HepG2 (cell line): ENCODE data around the gene ARCN1. TPM values are rescaled to one million over a fixed set of nuclear protein-coding genes. Genes with fewer than 3 reads are reported as not detected.

Source experiments
- ATAC-seq: fragments of 200-7000 bp; cut with Tn5 transposase; 3 replicates; pipeline ENCODE4 v1.9.1; 2020; ENCODE audit warnings: mild to moderate bottlenecking, moderate library complexity
- BruUV-seq: library from RNA; stranded (reverse); fragments of 400-500 nt; replicated peaks from 2 replicates; lab custom pipeline; 2021; lab: Mats Ljungman, UMichigan
- CTCF ChIA-PET: fragments of 300-600 bp; formaldehyde crosslinking; extraction: SDS; loops from one replicate; lab custom pipeline; 2021; ENCODE audit warnings: low total read pairs, inconsistent platforms, low intra/inter-chr PET ratio; lab: Yijun Ruan, JAX
- POLR2A ChIA-PET: fragments of 350-600 bp; sonication (Branson Sonifier 250); formaldehyde crosslinking; loops from one replicate; lab custom pipeline; 2020; ENCODE audit warnings: antibody characterized with exemption, inconsistent platforms; lab: Yijun Ruan, JAX
- DNase-seq: peaks from one replicate; pipeline ENCODE4 v3.0.0-alpha.2; 2015; ENCODE audit warnings: low spot score
- FAIRE-seq: peaks from 3 replicates; lab custom pipeline; 2011; peaks lifted over from hg19 to GRCh38; lab: Jason Lieb, UNC
- H2AFZ ChIP-seq: one replicate; pipeline ENCODE4 v1.6.1; 2011; ENCODE audit warnings: low read length, inconsistent platforms
- H3K27ac ChIP-seq: fragments of 300-600 bp; 3 replicates; pipeline ENCODE4 v1.8.0; 2011; ENCODE audit warnings: mixed run types, mild to moderate bottlenecking, mixed read lengths, low read length, inconsistent platforms; ENCODE audit not compliant: insufficient read depth; ENCODE audit errors: extremely low read length
- H3K27me3 ChIP-seq, 2 experiments: fragments of 200-600 bp in 1 of 2; 2 replicates in 1 of 2; 3 replicates in 1 of 2; pipeline versions ENCODE4 v1.6.0 to v1.8.0; 2011; ENCODE audit warnings: low read length in 2 of 2, mild to moderate bottlenecking in 2 of 2, moderate library complexity in 2 of 2, inconsistent platforms in 1 of 2; ENCODE audit not compliant: insufficient read depth in 2 of 2, control insufficient read depth in 1 of 2
- H3K36me3 ChIP-seq, 2 experiments: fragments of 200-600 bp in 1 of 2; replicated peaks in 1 of 2; 2 replicates in 1 of 2; 3 replicates in 1 of 2; pipeline versions ENCODE4 v1.5.1 to v1.8.0; 2011; ENCODE audit warnings: low read length in 2 of 2, inconsistent platforms in 1 of 2; ENCODE audit not compliant: insufficient read depth in 2 of 2, control insufficient read depth in 1 of 2
- H3K4me1 ChIP-seq: 2 replicates; pipeline ENCODE4 v1.5.1; 2012; ENCODE audit warnings: low read length, inconsistent platforms; ENCODE audit not compliant: insufficient read depth
- H3K4me2 ChIP-seq: 2 replicates; pipeline ENCODE4 v1.6.0; 2011; ENCODE audit warnings: low read depth, low read length, inconsistent platforms
- H3K4me3 ChIP-seq, 3 experiments: fragments of 200-600 bp in 1 of 3; sonication (generic), shearing (Covaris generic) in 1 of 3; replicated peaks in 1 of 3; 2 replicates each; pipeline ENCODE4 v1.5.1; 2011 to 2016; ENCODE audit warnings: low read length in 3 of 3, inconsistent platforms in 2 of 3, low read depth in 2 of 3, mild to moderate bottlenecking in 2 of 3, control low read depth in 1 of 3, mixed read lengths in 1 of 3; ENCODE audit not compliant: insufficient read depth in 1 of 3
- H3K79me2 ChIP-seq: one replicate; pipeline ENCODE4 v1.6.1; 2011; ENCODE audit warnings: low read length, inconsistent platforms; ENCODE audit not compliant: insufficient read depth
- H3K9ac ChIP-seq: 2 replicates; pipeline ENCODE4 v1.6.0; 2011; ENCODE audit warnings: mild to moderate bottlenecking, low read depth, low read length, inconsistent platforms; ENCODE audit not compliant: insufficient read depth
- H3K9me3 ChIP-seq: 2 replicates; pipeline ENCODE4 v1.5.1; 2012; ENCODE audit warnings: mild to moderate bottlenecking, low read length
- H4K20me1 ChIP-seq: 2 replicates; pipeline ENCODE4 v1.6.0; 2011; ENCODE audit warnings: inconsistent platforms, mild to moderate bottlenecking, low read length, moderate library complexity; ENCODE audit not compliant: insufficient read depth
- NR2F2 ChIP-seq: IDR thresholded peaks from 2 replicates; pipeline ENCODE4 v1.6.1; 2012; ENCODE audit warnings: low read depth, inconsistent platforms, borderline replicate concordance
- ZNF136 ChIP-seq: sonication (generic); formaldehyde crosslinking; IDR thresholded peaks from 2 replicates; pipeline ENCODE4 v1.8.1; 2022; ENCODE audit warnings: low read depth, mild to moderate bottlenecking, moderate library complexity, missing genetic modification reagents
- ZNF768 ChIP-seq: sonication (generic); formaldehyde crosslinking; IDR thresholded peaks from 2 replicates; pipeline ENCODE4 v1.4.0; 2020; ENCODE audit warnings: missing genetic modification reagents
- ZNF776 ChIP-seq: sonication (generic); formaldehyde crosslinking; IDR thresholded peaks from 2 replicates; pipeline ENCODE4 v1.4.0; 2020; ENCODE audit warnings: mild to moderate bottlenecking, missing genetic modification reagents
- WGBS: methylation state at CpG from one replicate; pipeline ENCODE4 v1.1.6; 2017; ENCODE audit warnings: low lambda C conversion rate; 5-methylcytosine and 5-hydroxymethylcytosine counted together
- in situ Hi-C: cut with HindIII; loops from 2 replicates; pipeline ENCODE4 v1.10.0; 2017; ENCODE audit warnings: low pct_unique_long_range_greater_than_20kb; ENCODE audit not compliant: extremely low pct_ligation_motif_present
- intact Hi-C: fragments of 100-400 bp; cut with micrococcal nuclease; formaldehyde crosslinking; loops from one replicate; pipeline ENCODE4 v1.10.0; 2022; ENCODE audit not compliant: unreplicated experiment
- polyA plus RNA-seq, 8 experiments: library from polyadenylated mRNA; depleted of rRNA in 3 of 8; stranded (reverse) in 7 of 8; unstranded in 1 of 8; fragments of >200 nt; fragmentation: Illumina TruSeq in 4 of 8; extraction: Trizol in 4 of 8; gene quantifications; 2 replicates each; pipeline versions ENCODE4 v1.2.1 to v1.2.3, GENCODE V29; 2011 to 2016; ENCODE audit warnings: low read depth in 4 of 8, missing spikeins in 1 of 8, mixed read lengths in 1 of 8; ENCODE audit not compliant: insufficient read depth in 1 of 8
- total RNA-seq, 5 experiments: library from RNA; depleted of rRNA; stranded (reverse); fragments of >200 nt; fragmentation: Illumina TruSeq; extraction: Trizol; gene quantifications; 2 replicates each; pipeline ENCODE4 v1.2.3, GENCODE V29; 2016; ENCODE audit warnings: low read depth in 1 of 5
- TF ChIP-seq, protein P1 (sequence below): IDR thresholded peaks from 2 replicates; pipeline ENCODE4 v1.6.1; 2016; ENCODE audit warnings: low read depth, control low read depth

ARCN1 gene
- total and polyA plus RNA-seq, 2 of the 13 experiments (the other 11 are each of a cell fraction or from before 2014, with no cell fraction given) = 148 to 200 TPM

- in situ Hi-C loops = no loop called here
- TF ChIP-seq NR2F2 (no peak), ZNF136 (CRISPR knock-in tag) (no peak)
- TF ChIP-seq, all 625 proteins: peak for 0
- no peaks in the 10 kb centered on the region for H4K20me1 ChIP-seq
- H3K36me3 ChIP-seq = peaks cover 14 to 22% of the 10 kb centered on the region in 2 experiments; a peak in 4 of 5 replicates
- no TSS peak for BruUV-seq
- ATAC-seq = no peak
- intact Hi-C loops = no loop called here
- no peaks in the 10 kb centered on the region for H3K79me2 ChIP-seq
- no peak overlapping the region for H2AFZ ChIP-seq
- CTCF ChIA-PET = no interaction called here
- H3K27me3 ChIP-seq = no peaks in the 10 kb centered on the region
- peaks cover 3% of the 10 kb centered on the region for H3K4me1 ChIP-seq
- H3K4me3 ChIP-seq = no peak overlapping the region
- H3K9ac ChIP-seq = no peak overlapping the region
- no peak overlapping the region for H3K4me2 ChIP-seq
- H3K27ac ChIP-seq = no peak overlapping the region
- WGBS = 90% methylated on average over 12 of the region's 13 CpGs
- H3K9me3 ChIP-seq = no peaks in the 10 kb centered on the region
- no peak for FAIRE-seq
- POLR2A ChIA-PET = interaction anchor here (1.3 kb wide), 1 partner anchor 8 kb away, joined by 5 read pairs; no protein-coding TSS in a partner anchor
- no peak for DNase-seq
Measured at GRCh38 chr11:118628432-118628831, 56.2 kb downstream of the ARCN1 start.

- Histone ChIP-seq H4K20me1 (no peaks in the 10 kb centered on the region), H3K36me3 (peaks cover 14 to 22% of the 10 kb centered on the region in 2 experiments; a peak in 4 of 5 replicates), H2AFZ (no peak overlapping the region), H3K9ac (no peak overlapping the region), H3K27ac (no peak overlapping the region), H3K27me3 (no peaks in the 10 kb centered on the region), H3K4me1 (peaks cover 3% of the 10 kb centered on the region), H3K9me3 (no peaks in the 10 kb centered on the region), H3K79me2 (no peaks in the 10 kb centered on the region), H3K4me3 (no peak overlapping the region), H3K4me2 (no peak overlapping the region)
- FAIRE-seq (no peak), DNase-seq (no peak), ATAC-seq (no peak)
- POLR2A ChIA-PET = interaction anchor here (1.3 kb wide), 1 partner anchor 9 kb away, joined by 5 read pairs; no protein-coding TSS in a partner anchor
- CTCF ChIA-PET = no interaction called here
- BruUV-seq = TSS peak; percentile 24
- 87% methylated on average over 5 of the region's 5 CpGs for WGBS
- intact Hi-C loops (no loop called here), in situ Hi-C loops (no loop called here)
- TF ChIP-seq ZNF776 (CRISPR knock-in tag) (no peak), ZNF768 (CRISPR knock-in tag) (peak; percentile 72)
- TF ChIP-seq, protein P1, sequence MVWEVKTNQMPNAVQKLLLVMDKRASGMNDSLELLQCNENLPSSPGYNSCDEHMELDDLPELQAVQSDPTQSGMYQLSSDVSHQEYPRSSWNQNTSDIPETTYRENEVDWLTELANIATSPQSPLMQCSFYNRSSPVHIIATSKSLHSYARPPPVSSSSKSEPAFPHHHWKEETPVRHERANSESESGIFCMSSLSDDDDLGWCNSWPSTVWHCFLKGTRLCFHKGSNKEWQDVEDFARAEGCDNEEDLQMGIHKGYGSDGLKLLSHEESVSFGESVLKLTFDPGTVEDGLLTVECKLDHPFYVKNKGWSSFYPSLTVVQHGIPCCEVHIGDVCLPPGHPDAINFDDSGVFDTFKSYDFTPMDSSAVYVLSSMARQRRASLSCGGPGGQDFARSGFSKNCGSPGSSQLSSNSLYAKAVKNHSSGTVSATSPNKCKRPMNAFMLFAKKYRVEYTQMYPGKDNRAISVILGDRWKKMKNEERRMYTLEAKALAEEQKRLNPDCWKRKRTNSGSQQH (CRISPR knock-in tag) = no peak
Measured at GRCh38 chr11:118628861-118629549, 56.8 kb downstream of the ARCN1 start.
